Kidney epithelial cell (primary cell): ENCODE measurements around the gene SPOCK1. TPM values are rescaled to one million over a fixed set of nuclear protein-coding genes. Genes with fewer than 3 reads are reported as not detected.

Experiments
- DNase-seq: peaks from one replicate; pipeline ENCODE4 v3.0.0-alpha.2; 2010; ENCODE audit warnings: low read depth
- H3K27me3 ChIP-seq: 2 replicates; pipeline ENCODE4 v1.6.0; 2011; ENCODE audit warnings: low read length; ENCODE audit not compliant: control insufficient read depth, insufficient read depth
- H3K36me3 ChIP-seq: 2 replicates; pipeline ENCODE4 v1.5.1; 2011; ENCODE audit warnings: low read length; ENCODE audit not compliant: control insufficient read depth, insufficient read depth
- H3K4me3 ChIP-seq: 2 replicates; pipeline ENCODE4 v1.5.1; 2011; ENCODE audit warnings: low read depth, mild to moderate bottlenecking, control low read depth, low read length
- total RNA-seq: library from RNA; depleted of rRNA; stranded (reverse); fragments of >200 nt; gene quantifications from 2 replicates; pipeline ENCODE4 v1.2.3, GENCODE V29; 2015
- TF ChIP-seq, protein P1 (sequence below): IDR thresholded peaks from 2 replicates; pipeline ENCODE4 v1.5.1; 2011; ENCODE audit warnings: mild to moderate bottlenecking, moderate library complexity, low read length, control low read depth, inconsistent platforms; ENCODE audit not compliant: insufficient read depth, poor library complexity, severe bottlenecking

SPOCK1 gene
- total RNA-seq, 1 donor from 2014 or later, result 13.1 TPM

GRCh38 chr5:137091472-137091871 is 407.7 kb downstream of the SPOCK1 start:
- Histone ChIP-seq H3K36me3 (no peaks in the 10 kb centered on the region), H3K4me3 (no peak overlapping the region), H3K27me3 (no peaks in the 10 kb centered on the region)
- no peak for DNase-seq
- TF ChIP-seq, protein P1, sequence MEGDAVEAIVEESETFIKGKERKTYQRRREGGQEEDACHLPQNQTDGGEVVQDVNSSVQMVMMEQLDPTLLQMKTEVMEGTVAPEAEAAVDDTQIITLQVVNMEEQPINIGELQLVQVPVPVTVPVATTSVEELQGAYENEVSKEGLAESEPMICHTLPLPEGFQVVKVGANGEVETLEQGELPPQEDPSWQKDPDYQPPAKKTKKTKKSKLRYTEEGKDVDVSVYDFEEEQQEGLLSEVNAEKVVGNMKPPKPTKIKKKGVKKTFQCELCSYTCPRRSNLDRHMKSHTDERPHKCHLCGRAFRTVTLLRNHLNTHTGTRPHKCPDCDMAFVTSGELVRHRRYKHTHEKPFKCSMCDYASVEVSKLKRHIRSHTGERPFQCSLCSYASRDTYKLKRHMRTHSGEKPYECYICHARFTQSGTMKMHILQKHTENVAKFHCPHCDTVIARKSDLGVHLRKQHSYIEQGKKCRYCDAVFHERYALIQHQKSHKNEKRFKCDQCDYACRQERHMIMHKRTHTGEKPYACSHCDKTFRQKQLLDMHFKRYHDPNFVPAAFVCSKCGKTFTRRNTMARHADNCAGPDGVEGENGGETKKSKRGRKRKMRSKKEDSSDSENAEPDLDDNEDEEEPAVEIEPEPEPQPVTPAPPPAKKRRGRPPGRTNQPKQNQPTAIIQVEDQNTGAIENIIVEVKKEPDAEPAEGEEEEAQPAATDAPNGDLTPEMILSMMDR, result no peak

DNA sequence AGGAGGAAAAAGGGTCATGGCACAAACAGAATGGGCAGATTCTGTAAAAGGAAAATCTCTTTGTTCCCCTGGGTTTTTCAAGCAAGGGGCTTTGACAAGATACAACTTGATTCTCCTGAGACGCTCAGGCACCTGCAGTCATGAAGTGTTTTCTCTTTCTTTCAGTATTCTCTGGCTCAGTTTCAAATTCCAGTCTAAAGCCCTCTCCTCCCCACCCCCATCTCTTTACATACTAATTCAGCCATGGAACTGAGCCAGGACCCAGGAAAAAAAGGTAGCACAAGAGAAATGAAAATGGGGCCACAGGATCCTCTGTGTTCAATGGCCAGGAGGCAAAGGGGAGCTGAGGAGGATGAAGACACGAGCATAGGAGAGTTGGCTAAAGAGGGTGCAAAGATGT is 408.4 kb downstream of the SPOCK1 start:
- no peak overlapping the region for H3K4me3 ChIP-seq
- H3K36me3 ChIP-seq, result no peaks in the 10 kb centered on the region
- DNase-seq, result no peak
- no peaks in the 10 kb centered on the region for H3K27me3 ChIP-seq
- TF ChIP-seq, protein P1, result no peak

GRCh38 chr5:137090151-137090550 is 409.0 kb downstream of the SPOCK1 start:
- Histone ChIP-seq H3K27me3 (no peaks in the 10 kb centered on the region), H3K36me3 (no peaks in the 10 kb centered on the region), H3K4me3 (no peak overlapping the region)
- DNase-seq, result no peak
- TF ChIP-seq, protein P1, result no peak

- Histone ChIP-seq H3K36me3 (no peaks in the 10 kb centered on the region), H3K4me3 (no peak overlapping the region), H3K27me3 (no peaks in the 10 kb centered on the region)
- TF ChIP-seq, protein P1, result no peak
- no peak for DNase-seq
These were observed 411.0 kb downstream of the SPOCK1 start for GRCh38 chr5:137088175-137088574.

DNA sequence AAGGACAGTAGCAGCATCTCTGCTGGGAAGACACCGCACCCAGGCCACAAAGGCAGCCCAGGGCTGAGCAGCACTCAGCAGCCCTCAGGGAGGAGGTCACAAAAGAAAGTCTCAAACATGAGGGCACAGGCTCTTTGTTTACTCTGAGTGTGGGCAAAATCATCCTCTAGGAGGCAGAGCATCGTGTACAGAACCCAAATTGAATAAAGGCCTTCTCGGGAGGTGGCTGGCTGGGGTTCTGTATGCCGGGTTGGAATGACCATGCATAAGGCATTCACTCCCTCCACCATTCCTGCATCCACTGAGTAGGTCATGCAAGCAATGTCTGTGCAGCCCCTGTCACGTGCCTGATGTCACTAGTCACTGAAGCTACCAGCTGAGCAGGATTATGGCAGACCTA is 412.8 kb downstream of the SPOCK1 start:
- TF ChIP-seq, protein P1, result no peak
- H3K4me3 ChIP-seq, result no peak overlapping the region
- no peaks in the 10 kb centered on the region for H3K27me3 ChIP-seq
- no peaks in the 10 kb centered on the region for H3K36me3 ChIP-seq
- no peak for DNase-seq

GRCh38 chr5:137085206-137085605 is 413.9 kb downstream of the SPOCK1 start:
- no peak for DNase-seq
- no peaks in the 10 kb centered on the region for H3K27me3 ChIP-seq
- TF ChIP-seq, protein P1, result no peak
- no peaks in the 10 kb centered on the region for H3K36me3 ChIP-seq
- H3K4me3 ChIP-seq, result no peak overlapping the region
